Panc1 (cell line): ENCODE results near the gene ANXA8L1.
"Not testable (repeated sequence)": the region's sequence is repeated elsewhere in the genome, so short reads cannot be mapped to it uniquely, and the experiment has no call there.

Experiments used
- CTCF ChIP-seq: fragments of 450-650 bp; IDR thresholded peaks from 2 replicates; pipeline ENCODE4 v1.5.1; 2017; ENCODE audit warnings: mild to moderate bottlenecking
- POLR2AphosphoS5 ChIP-seq: IDR thresholded peaks from 2 replicates; pipeline ENCODE4 v1.6.1; 2012; ENCODE audit warnings: mild to moderate bottlenecking, low read depth, low read length, moderate library complexity
- TCF7L2 ChIP-seq: IDR thresholded peaks from 2 replicates; pipeline ENCODE4 v1.6.1; 2011; ENCODE audit warnings: mild to moderate bottlenecking, low read depth, low read length, inconsistent platforms

GRCh38 chr10:46397767-46398166 lies 22.2 kb downstream of the ANXA8L1 start:
- not testable (repeated sequence) for TF ChIP-seq CTCF, POLR2AphosphoS5, TCF7L2
